Measurements from ENCODE around the gene PPFIBP1.

Gene PPFIBP1

DNA sequence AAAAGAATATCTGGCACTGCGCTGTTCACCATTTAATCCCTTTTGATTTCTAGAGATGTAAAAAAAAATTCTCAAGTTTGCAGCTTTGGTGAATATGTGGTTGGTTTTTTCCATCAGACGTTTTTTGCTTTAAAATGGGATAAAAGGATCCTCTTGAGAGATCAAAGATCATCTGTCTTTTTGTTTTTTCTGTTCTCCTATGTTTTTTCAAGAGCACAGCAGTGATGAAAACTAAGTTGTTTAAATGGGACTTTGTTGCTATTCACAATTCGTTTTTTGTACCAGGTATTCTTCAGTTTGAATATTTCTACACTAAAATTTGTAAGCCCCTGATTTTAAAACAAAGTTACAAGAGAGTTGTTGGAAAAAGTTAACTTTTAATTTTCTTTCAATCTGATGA lies 142.5 kb downstream of the PPFIBP1 start:
- ChIA-PET CTCF (no interaction called here), POLR2A (no interaction called here)
- Histone ChIP-seq H3K27me3 (replicated peaks in 2 of 5; ENCODE audit: control insufficient read depth in 4 of 5, insufficient read depth in 5 of 5, low read length in 4 of 5) (no peaks in the 10 kb centered on the region), H3K9me3 (ENCODE audit: control extremely low read depth in 1 of 5, control insufficient read depth in 4 of 5, insufficient read depth in 2 of 5, low read depth in 1 of 5, low read length in 4 of 5) (no peaks in the 10 kb centered on the region), H3K36me3 (ENCODE audit: control insufficient read depth in 4 of 4, insufficient read depth in 4 of 4, low read length in 3 of 4) (peaks cover 0 to 34% (median 21%) of the 10 kb centered on the region in 4 experiments), H3K27ac (ENCODE audit: insufficient read depth in 1 of 2, low read depth in 1 of 2, low read length in 2 of 2, poor library complexity in 1 of 2, severe bottlenecking in 2 of 2) (no peak overlapping the region), H3K4me1 (ENCODE audit: control extremely low read depth in 1 of 4, control insufficient read depth in 4 of 4, insufficient read depth in 4 of 4, low read length in 3 of 4) (no peaks in the 10 kb centered on the region), H3K4me3 (ENCODE audit: control insufficient read depth in 1 of 7, extremely low read depth in 1 of 7, insufficient read depth in 4 of 7, low read depth in 2 of 7, low read length in 6 of 7) (no peak overlapping the region)
- WGBS (ENCODE audit: insufficient coverage): no CpG with 5 or more reads among the region's 3 CpGs
- no peak for DNase-seq

DNA sequence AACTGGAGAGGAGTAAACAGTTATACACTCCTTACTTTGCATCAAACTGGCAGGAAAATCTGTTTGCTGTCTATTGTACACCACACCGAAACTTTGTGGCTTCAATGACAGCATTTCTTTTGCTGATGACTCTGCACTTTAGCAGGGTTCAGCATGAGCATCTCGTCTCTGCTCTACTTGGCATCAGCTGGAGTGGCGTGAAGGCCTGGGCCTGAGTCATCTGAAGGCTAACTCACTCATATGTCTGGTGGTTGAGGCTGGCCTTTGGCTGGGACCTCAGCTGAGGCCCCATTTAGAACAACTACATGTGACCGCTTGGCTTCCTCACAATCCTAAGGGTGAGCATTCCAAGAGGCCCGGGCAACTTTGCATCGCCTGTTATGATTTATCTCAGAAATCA lies 143.5 kb downstream of the PPFIBP1 start:
- no peak overlapping the region for H3K27ac ChIP-seq (ENCODE audit: insufficient read depth in 1 of 2, low read depth in 1 of 2, low read length in 2 of 2, poor library complexity in 1 of 2, severe bottlenecking in 2 of 2)
- CTCF ChIA-PET: no interaction called here
- peak in 2 of 3 donors; percentile 4 to 10 for DNase-seq
- 90% methylated on average over 5 of the region's 6 CpGs for WGBS (ENCODE audit: insufficient coverage)
- POLR2A ChIA-PET: interaction anchor here (0.7 kb wide), 1 partner anchor 16 kb away, joined by 3 read pairs; no protein-coding TSS in a partner anchor
- H3K9me3 ChIP-seq (ENCODE audit: control extremely low read depth in 1 of 5, control insufficient read depth in 4 of 5, insufficient read depth in 2 of 5, low read depth in 1 of 5, low read length in 4 of 5): no peaks in the 10 kb centered on the region
- H3K4me1 ChIP-seq (ENCODE audit: control extremely low read depth in 1 of 4, control insufficient read depth in 4 of 4, insufficient read depth in 4 of 4, low read length in 3 of 4): no peaks in the 10 kb centered on the region
- peaks cover 0 to 33% (median 19%) of the 10 kb centered on the region in 4 experiments for H3K36me3 ChIP-seq (ENCODE audit: control insufficient read depth in 4 of 4, insufficient read depth in 4 of 4, low read length in 3 of 4)
- H3K4me3 ChIP-seq (ENCODE audit: control insufficient read depth in 1 of 7, extremely low read depth in 1 of 7, insufficient read depth in 4 of 7, low read depth in 2 of 7, low read length in 6 of 7): no peak overlapping the region
- no peaks in the 10 kb centered on the region for H3K27me3 ChIP-seq (replicated peaks in 2 of 5; ENCODE audit: control insufficient read depth in 4 of 5, insufficient read depth in 5 of 5, low read length in 4 of 5)

DNA sequence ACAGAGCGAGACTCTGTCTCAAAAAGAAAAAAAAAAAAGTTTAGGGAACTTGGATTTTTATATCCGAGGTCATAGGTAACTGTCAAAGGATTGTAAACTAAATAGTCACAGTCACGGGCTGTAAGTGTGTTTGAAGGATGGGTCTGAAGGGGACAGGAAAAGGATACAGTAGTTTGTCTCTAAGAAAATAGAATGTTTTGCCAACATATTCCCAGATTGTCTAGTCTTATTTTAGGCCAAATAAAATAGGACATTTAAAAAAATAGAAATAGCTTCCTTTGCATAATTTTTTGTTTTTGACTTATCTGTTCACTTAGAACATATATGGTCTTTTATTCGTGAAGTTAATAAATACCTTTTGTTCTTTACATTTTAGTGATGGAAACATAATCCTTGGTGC lies 148.0 kb downstream of the PPFIBP1 start:
- no peaks in the 10 kb centered on the region for H3K4me1 ChIP-seq (ENCODE audit: control extremely low read depth in 1 of 4, control insufficient read depth in 4 of 4, insufficient read depth in 4 of 4, low read length in 3 of 4)
- no peak overlapping the region for H3K27ac ChIP-seq (ENCODE audit: insufficient read depth in 1 of 2, low read depth in 1 of 2, low read length in 2 of 2, poor library complexity in 1 of 2, severe bottlenecking in 2 of 2)
- 100% methylated on average over 1 of the region's 4 CpGs for WGBS (ENCODE audit: insufficient coverage)
- POLR2A ChIA-PET: interaction anchor here (0.6 kb wide), 1 partner anchor 215 kb away, joined by 3 read pairs; no protein-coding TSS in a partner anchor
- CTCF ChIA-PET: interaction anchor here (1.0 to 1.5 kb wide), 2 partner anchors 9 to 19 kb away, joined by 3 to 4 read pairs; no protein-coding TSS in a partner anchor
- no peak for DNase-seq
- no peak overlapping the region for H3K4me3 ChIP-seq (ENCODE audit: control insufficient read depth in 1 of 7, extremely low read depth in 1 of 7, insufficient read depth in 4 of 7, low read depth in 2 of 7, low read length in 6 of 7)
- no peaks in the 10 kb centered on the region for H3K9me3 ChIP-seq (ENCODE audit: control extremely low read depth in 1 of 5, control insufficient read depth in 4 of 5, insufficient read depth in 2 of 5, low read depth in 1 of 5, low read length in 4 of 5)
- H3K27me3 ChIP-seq (replicated peaks in 2 of 5; ENCODE audit: control insufficient read depth in 4 of 5, insufficient read depth in 5 of 5, low read length in 4 of 5): no peaks in the 10 kb centered on the region
- H3K36me3 ChIP-seq (ENCODE audit: control insufficient read depth in 4 of 4, insufficient read depth in 4 of 4, low read length in 3 of 4): peaks cover 0 to 25% (median 17%) of the 10 kb centered on the region in 4 experiments

DNA sequence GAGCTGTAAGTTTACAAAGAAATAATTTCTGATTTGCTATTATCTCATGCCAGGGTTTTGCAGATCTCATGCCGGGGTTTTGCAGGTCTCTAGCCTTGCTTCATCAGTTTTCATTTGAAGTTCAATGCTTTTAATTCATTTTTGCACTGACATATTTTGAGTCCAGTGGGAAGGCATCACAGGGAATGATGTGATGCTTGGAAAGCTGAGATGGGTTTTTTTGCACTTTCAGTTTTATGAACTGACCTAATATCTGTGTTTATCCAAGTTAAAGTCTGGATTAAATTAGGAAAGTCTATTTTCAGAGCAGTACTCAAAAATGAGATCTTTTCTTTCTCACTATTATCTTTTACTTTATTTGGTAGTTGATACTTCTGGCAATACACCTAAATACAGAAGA lies 148.6 kb downstream of the PPFIBP1 start:
- Histone ChIP-seq H3K36me3 (ENCODE audit: control insufficient read depth in 4 of 4, insufficient read depth in 4 of 4, low read length in 3 of 4) (peaks cover 0 to 24% (median 14%) of the 10 kb centered on the region in 4 experiments), H3K4me1 (ENCODE audit: control extremely low read depth in 1 of 4, control insufficient read depth in 4 of 4, insufficient read depth in 4 of 4, low read length in 3 of 4) (no peaks in the 10 kb centered on the region)
- WGBS (ENCODE audit: insufficient coverage): no CpG with 5 or more reads among the region's 1 CpG

DNA sequence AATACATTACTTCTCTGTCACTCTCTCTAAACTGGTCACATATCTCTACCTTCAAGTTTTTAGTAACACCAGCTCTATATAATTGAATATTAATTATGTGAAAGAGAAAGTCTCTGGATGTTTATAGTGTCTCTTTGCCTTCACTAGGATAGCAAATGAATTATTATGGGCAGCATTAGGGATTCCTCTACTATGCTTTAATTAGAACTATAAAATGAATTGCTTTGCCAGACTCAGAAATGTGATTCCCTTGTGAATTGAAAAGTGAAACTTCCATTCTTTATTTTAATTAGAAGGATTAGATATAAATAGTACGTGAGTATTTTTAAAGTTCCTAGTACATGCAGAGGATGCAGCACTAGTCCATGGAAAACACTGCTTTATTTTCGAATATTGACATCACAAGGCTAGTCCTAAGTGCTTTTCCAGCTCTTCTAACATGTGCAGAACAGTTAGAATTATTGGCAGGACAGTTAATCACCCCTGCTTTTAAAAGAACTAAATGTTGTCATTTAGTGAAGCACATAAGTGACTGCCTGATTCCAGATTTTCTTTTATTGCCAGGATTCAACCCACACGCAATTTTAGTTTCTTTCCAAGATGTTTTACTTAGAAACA lies 149.2 kb downstream of the PPFIBP1 start:
- H3K4me3 ChIP-seq (ENCODE audit: control insufficient read depth in 1 of 7, extremely low read depth in 1 of 7, insufficient read depth in 4 of 7, low read depth in 2 of 7, low read length in 6 of 7): no peak overlapping the region
- no peaks in the 10 kb centered on the region for H3K9me3 ChIP-seq (ENCODE audit: control extremely low read depth in 1 of 5, control insufficient read depth in 4 of 5, insufficient read depth in 2 of 5, low read depth in 1 of 5, low read length in 4 of 5)
- no peaks in the 10 kb centered on the region for H3K4me1 ChIP-seq (ENCODE audit: control extremely low read depth in 1 of 4, control insufficient read depth in 4 of 4, insufficient read depth in 4 of 4, low read length in 3 of 4)
- peaks cover 0 to 22% (median 10%) of the 10 kb centered on the region in 4 experiments for H3K36me3 ChIP-seq (ENCODE audit: control insufficient read depth in 4 of 4, insufficient read depth in 4 of 4, low read length in 3 of 4)
- ChIA-PET POLR2A (no interaction called here), CTCF (interaction anchor here (0.5 to 1.5 kb wide), 2 partner anchors 15 to 20 kb away, joined by 3 to 4 read pairs; no protein-coding TSS in a partner anchor)
- no peak for DNase-seq
- 89% methylated on average over 1 of the region's 3 CpGs for WGBS (ENCODE audit: insufficient coverage)
- H3K27ac ChIP-seq (ENCODE audit: insufficient read depth in 1 of 2, low read depth in 1 of 2, low read length in 2 of 2, poor library complexity in 1 of 2, severe bottlenecking in 2 of 2): no peak overlapping the region
- H3K27me3 ChIP-seq (replicated peaks in 2 of 5; ENCODE audit: control insufficient read depth in 4 of 5, insufficient read depth in 5 of 5, low read length in 4 of 5): no peaks in the 10 kb centered on the region

More for the DNA sequence above, 148.6 kb downstream of the PPFIBP1 start:
- Histone ChIP-seq H3K9me3 (ENCODE audit: control extremely low read depth in 1 of 5, control insufficient read depth in 4 of 5, insufficient read depth in 2 of 5, low read depth in 1 of 5, low read length in 4 of 5) (no peaks in the 10 kb centered on the region), H3K4me3 (ENCODE audit: control insufficient read depth in 1 of 7, extremely low read depth in 1 of 7, insufficient read depth in 4 of 7, low read depth in 2 of 7, low read length in 6 of 7) (no peak overlapping the region), H3K27ac (ENCODE audit: insufficient read depth in 1 of 2, low read depth in 1 of 2, low read length in 2 of 2, poor library complexity in 1 of 2, severe bottlenecking in 2 of 2) (no peak overlapping the region), H3K27me3 (replicated peaks in 2 of 5; ENCODE audit: control insufficient read depth in 4 of 5, insufficient read depth in 5 of 5, low read length in 4 of 5) (no peaks in the 10 kb centered on the region)
- ChIA-PET CTCF (interaction anchor here (1.5 kb wide), 1 partner anchor 20 kb away, joined by 4 read pairs; no protein-coding TSS in a partner anchor), POLR2A (no interaction called here)
- no peak for DNase-seq

DNA sequence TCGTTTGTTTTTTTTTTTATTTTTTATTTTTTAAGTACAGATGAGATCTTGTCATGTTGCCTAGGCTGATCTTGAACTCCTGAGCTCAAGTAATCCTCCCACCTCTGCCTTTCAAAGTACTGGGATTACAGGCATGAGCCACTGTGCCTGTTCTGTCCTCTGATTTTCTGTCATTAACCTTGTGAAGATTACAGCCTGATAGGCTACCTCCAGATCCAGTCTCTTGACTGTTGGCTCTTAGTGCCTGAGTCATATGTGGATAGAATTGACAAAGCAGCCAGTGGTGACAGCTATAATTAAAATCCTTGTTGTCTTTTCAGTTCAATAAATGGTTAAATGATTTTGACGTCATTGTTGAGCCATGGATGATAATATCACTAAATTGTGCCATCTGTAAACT lies 151.0 kb downstream of the PPFIBP1 start:
- ChIA-PET POLR2A (no interaction called here), CTCF (interaction anchor here (1.5 kb wide), 1 partner anchor 14 kb away, joined by 5 read pairs; no protein-coding TSS in a partner anchor)
- Histone ChIP-seq H3K4me3 (ENCODE audit: control insufficient read depth in 1 of 7, extremely low read depth in 1 of 7, insufficient read depth in 4 of 7, low read depth in 2 of 7, low read length in 6 of 7) (no peak overlapping the region), H3K4me1 (ENCODE audit: control extremely low read depth in 1 of 4, control insufficient read depth in 4 of 4, insufficient read depth in 4 of 4, low read length in 3 of 4) (no peaks in the 10 kb centered on the region), H3K9me3 (ENCODE audit: control extremely low read depth in 1 of 5, control insufficient read depth in 4 of 5, insufficient read depth in 2 of 5, low read depth in 1 of 5, low read length in 4 of 5) (no peaks in the 10 kb centered on the region), H3K27me3 (replicated peaks in 2 of 5; ENCODE audit: control insufficient read depth in 4 of 5, insufficient read depth in 5 of 5, low read length in 4 of 5) (no peaks in the 10 kb centered on the region), H3K36me3 (ENCODE audit: control insufficient read depth in 4 of 4, insufficient read depth in 4 of 4, low read length in 3 of 4) (peaks cover 3 to 30% (median 12%) of the 10 kb centered on the region in 4 experiments), H3K27ac (ENCODE audit: insufficient read depth in 1 of 2, low read depth in 1 of 2, low read length in 2 of 2, poor library complexity in 1 of 2, severe bottlenecking in 2 of 2) (no peak overlapping the region)
- WGBS (ENCODE audit: insufficient coverage): no CpG with 5 or more reads among the region's 2 CpGs
- DNase-seq: no peak

DNA sequence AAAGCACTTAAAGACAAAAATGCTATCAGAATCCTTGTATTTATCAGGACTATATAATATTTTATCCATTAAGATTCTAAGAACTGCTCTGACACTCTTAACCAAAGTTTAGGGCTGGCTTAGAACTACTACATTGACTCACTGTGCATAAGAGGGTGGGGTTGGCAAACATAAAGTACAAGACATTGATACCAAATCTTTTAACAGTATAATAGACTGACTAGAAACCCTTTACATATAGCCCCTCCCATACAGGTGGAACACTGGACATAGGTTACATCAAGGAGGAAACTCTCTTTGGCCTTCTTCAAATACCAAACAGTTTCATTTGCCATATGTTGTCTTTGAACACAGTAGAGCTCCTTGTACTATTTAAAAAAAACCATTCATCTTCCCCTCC lies 156.6 kb downstream of the PPFIBP1 start:
- peaks cover 16 to 60% (median 25%) of the 10 kb centered on the region in 4 experiments for H3K36me3 ChIP-seq (ENCODE audit: control insufficient read depth in 4 of 4, insufficient read depth in 4 of 4, low read length in 3 of 4)

More for the DNA sequence above, 156.6 kb downstream of the PPFIBP1 start:
- POLR2A ChIA-PET: no interaction called here
- Histone ChIP-seq H3K27me3 (replicated peaks in 2 of 5; ENCODE audit: control insufficient read depth in 4 of 5, insufficient read depth in 5 of 5, low read length in 4 of 5) (no peaks in the 10 kb centered on the region), H3K9me3 (ENCODE audit: control extremely low read depth in 1 of 5, control insufficient read depth in 4 of 5, insufficient read depth in 2 of 5, low read depth in 1 of 5, low read length in 4 of 5) (no peaks in the 10 kb centered on the region), H3K4me1 (ENCODE audit: control extremely low read depth in 1 of 4, control insufficient read depth in 4 of 4, insufficient read depth in 4 of 4, low read length in 3 of 4) (no peaks in the 10 kb centered on the region), H3K27ac (ENCODE audit: insufficient read depth in 1 of 2, low read depth in 1 of 2, low read length in 2 of 2, poor library complexity in 1 of 2, severe bottlenecking in 2 of 2) (no peak overlapping the region), H3K4me3 (ENCODE audit: control insufficient read depth in 1 of 7, extremely low read depth in 1 of 7, insufficient read depth in 4 of 7, low read depth in 2 of 7, low read length in 6 of 7) (no peak overlapping the region)
- CTCF ChIA-PET: interaction anchor here (0.6 to 1.3 kb wide), 2 partner anchors 9 to 264 kb away, joined by 3 read pairs; no protein-coding TSS in a partner anchor
- no peak for DNase-seq

Data from common myeloid progenitor, CD34-positive (primary cell).